Adrenal gland (tissue), 5 donors: ENCODE measurements around the gene NOL8.

Experiments
- POLR2A ChIP-seq, 2 donors: fragments of 450-650 bp; IDR thresholded peaks; one replicate each; pipeline ENCODE4 v1.6.1; 2017; ENCODE audit warnings: antibody characterized with exemption in 2 of 2, mild to moderate bottlenecking in 2 of 2, moderate library complexity in 1 of 2
- TF ChIP-seq, protein P1 (sequence below), 6 experiments: fragments of 450-650 bp in 4 of 6; fragments of 200-600 bp in 2 of 6; sonication (generic) in 1 of 6; IDR thresholded peaks; 1 replicate in 5 of 6; 2 replicates in 1 of 6; pipeline versions ENCODE4 v1.5.1 to v1.8.0; 2016 to 2021; ENCODE audit warnings: antibody characterized with exemption in 6 of 6, mild to moderate bottlenecking in 2 of 6, moderate library complexity in 1 of 6
- donor health status: DM: no; HTN: no; CAD: no.

DNA sequence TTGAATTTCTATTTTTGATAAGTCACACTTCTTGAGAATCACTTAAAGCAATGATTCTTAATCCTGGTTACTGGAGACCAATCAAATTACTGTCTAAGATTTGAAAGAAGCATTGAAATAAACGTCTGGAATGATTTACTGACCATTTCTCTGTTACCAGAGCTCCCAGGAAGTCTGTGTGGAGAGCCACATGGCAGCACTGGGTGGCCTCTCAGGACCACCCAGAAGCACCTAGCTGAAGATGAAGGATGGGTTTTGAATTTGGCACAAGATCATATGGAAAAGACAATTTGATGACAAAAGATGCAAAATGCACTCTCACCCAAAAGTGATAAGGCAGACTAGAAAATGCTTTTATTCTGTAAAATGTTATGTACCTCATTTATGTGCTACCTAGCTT, 62.0 kb downstream of the NOL8 start:
- TF ChIP-seq, protein P1, sequence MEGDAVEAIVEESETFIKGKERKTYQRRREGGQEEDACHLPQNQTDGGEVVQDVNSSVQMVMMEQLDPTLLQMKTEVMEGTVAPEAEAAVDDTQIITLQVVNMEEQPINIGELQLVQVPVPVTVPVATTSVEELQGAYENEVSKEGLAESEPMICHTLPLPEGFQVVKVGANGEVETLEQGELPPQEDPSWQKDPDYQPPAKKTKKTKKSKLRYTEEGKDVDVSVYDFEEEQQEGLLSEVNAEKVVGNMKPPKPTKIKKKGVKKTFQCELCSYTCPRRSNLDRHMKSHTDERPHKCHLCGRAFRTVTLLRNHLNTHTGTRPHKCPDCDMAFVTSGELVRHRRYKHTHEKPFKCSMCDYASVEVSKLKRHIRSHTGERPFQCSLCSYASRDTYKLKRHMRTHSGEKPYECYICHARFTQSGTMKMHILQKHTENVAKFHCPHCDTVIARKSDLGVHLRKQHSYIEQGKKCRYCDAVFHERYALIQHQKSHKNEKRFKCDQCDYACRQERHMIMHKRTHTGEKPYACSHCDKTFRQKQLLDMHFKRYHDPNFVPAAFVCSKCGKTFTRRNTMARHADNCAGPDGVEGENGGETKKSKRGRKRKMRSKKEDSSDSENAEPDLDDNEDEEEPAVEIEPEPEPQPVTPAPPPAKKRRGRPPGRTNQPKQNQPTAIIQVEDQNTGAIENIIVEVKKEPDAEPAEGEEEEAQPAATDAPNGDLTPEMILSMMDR (IDR thresholded peaks at IDR 0.05) = no peak
- no peak for TF ChIP-seq POLR2A (IDR thresholded peaks at IDR 0.05)
